Activated T-helper 1 cell treated with anti-CD3 and anti-CD28 coated beads, Interleukin-12 subunit alpha, Interleukin-12 subunit beta, Interleukin-2, Interleukin-4 antibody, amounts not matched to agents 30 ng/mL and 10 ng/mL and 1 ng/mL, durations not matched to agents 14 hours and 24 hours and 36 hours (primary cell): Measurements from ENCODE around the gene WRAP73. TPM values are rescaled to one million over a fixed set of nuclear protein-coding genes. Genes with fewer than 3 reads are reported as not detected.

Experiments used
- DNase-seq: peaks from one replicate; pipeline ENCODE4 v3.0.0; 2021; ENCODE audit warnings: low spot score
- H3K27ac Mint-ChIP-seq: one replicate; pipeline ENCODE4 v1.8.0; 2021; ENCODE audit warnings: mild to moderate bottlenecking, mixed read lengths
- H3K27me3 Mint-ChIP-seq: one replicate; pipeline ENCODE4 v1.8.0; 2022; ENCODE audit warnings: mild to moderate bottlenecking, moderate library complexity, mixed read lengths; ENCODE audit not compliant: insufficient read depth
- H3K36me3 Mint-ChIP-seq: one replicate; pipeline ENCODE4 v1.8.0; 2021; ENCODE audit warnings: low read depth, mixed read lengths
- H3K4me1 Mint-ChIP-seq: one replicate; pipeline ENCODE4 v1.8.0; 2021; ENCODE audit warnings: low read depth, mixed read lengths
- H3K4me3 Mint-ChIP-seq: one replicate; pipeline ENCODE4 v1.8.0; 2021; ENCODE audit warnings: mild to moderate bottlenecking, moderate library complexity, mixed read lengths
- H3K9me3 Mint-ChIP-seq: one replicate; pipeline ENCODE4 v1.8.0; 2021; ENCODE audit warnings: mixed read lengths
- intact Hi-C: fragments of 100-400 bp; cut with micrococcal nuclease; formaldehyde crosslinking; loops from one replicate; pipeline ENCODE4 v1.15.1; 2024
- total RNA-seq: library from RNA; stranded (reverse); gene quantifications from 2 replicates; pipeline ENCODE4 v1.2.3, GENCODE V29; 2022

WRAP73 gene
- total RNA-seq, 1 donor from 2014 or later = 45.5 TPM

DNA sequence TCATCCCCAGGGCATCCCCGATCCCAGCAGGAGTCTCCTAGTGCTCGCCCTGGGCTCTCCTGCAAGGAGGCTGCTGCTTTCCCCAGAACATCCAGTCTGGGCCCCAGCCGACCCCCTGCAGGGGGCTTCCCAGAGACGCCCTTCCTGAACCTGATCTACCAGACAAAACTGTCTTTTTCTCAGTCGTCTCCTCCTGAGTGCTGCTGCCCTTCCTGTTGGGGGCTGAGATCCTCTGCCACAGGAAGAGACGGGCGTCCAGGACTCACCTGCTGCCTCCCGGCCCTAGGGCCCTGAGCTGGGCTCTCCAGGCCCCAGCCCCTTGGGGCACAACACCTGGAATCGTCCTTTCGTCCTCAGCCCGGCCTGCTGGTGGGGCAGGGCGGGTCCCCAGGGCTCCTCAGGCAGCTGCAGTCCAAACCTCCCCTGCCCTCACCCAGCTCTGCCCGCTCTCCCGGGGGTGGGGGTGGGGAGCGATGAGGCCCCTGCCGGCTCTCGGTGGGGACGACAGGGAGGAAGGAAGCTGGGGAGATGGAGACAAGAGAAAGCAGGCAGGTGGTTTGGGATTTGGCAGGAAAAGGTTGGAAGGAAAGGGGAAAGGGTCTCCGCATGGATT lies 39.3 kb upstream of the WRAP73 start:
- H3K27me3 Mint-ChIP-seq = no peaks in the 10 kb centered on the region
- no peak for DNase-seq
- no peak overlapping the region for H3K27ac Mint-ChIP-seq
- no peaks in the 10 kb centered on the region for H3K9me3 Mint-ChIP-seq
- H3K4me3 Mint-ChIP-seq = no peak overlapping the region
- no peaks in the 10 kb centered on the region for H3K4me1 Mint-ChIP-seq
- intact Hi-C loops = no loop called here
- H3K36me3 Mint-ChIP-seq = no peaks in the 10 kb centered on the region

DNA sequence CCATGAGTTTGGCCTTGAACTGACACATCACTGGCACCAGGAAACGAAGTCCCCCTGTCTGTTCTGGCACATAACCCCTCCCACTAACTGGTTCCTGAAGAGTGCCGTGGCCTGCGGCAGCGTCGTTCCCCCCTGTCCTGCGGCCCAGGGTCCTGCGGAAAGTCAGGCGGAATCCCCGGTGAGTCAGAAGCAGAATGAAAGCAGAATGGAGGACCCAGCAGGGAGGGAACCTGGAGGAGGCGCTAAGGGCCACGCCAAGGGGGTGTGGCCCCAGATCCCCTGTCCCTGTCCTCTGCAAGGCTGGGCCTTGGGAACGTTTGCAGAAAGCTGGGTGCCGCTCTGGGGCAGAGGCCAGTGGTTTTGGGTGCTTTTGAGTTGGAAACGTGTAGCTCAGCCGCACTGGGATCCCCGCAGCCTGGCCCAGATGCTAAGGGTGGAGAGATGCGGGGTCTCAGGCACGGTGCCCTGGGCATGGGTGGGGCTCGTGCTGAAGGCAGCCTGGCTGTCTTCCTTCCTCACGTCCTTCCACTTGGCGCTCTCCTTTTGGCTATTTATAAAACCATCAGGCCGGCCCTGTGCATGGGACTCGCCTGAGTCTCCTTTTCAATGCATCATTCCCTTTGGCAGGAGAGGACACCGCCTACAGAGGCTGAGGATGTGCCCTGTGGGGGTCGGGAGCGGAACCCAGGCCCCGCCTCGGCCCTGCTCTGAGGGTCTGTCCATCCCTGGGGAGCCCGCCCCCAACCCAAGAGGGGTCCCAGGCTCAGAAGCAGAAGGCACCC lies 38.6 kb upstream of the WRAP73 start:
- no peaks in the 10 kb centered on the region for H3K4me1 Mint-ChIP-seq
- no peak for DNase-seq
- no peaks in the 10 kb centered on the region for H3K36me3 Mint-ChIP-seq
- no peak overlapping the region for H3K4me3 Mint-ChIP-seq
- H3K27ac Mint-ChIP-seq = no peak overlapping the region
- no peaks in the 10 kb centered on the region for H3K27me3 Mint-ChIP-seq
- no peaks in the 10 kb centered on the region for H3K9me3 Mint-ChIP-seq
- intact Hi-C loops = no loop called here

DNA sequence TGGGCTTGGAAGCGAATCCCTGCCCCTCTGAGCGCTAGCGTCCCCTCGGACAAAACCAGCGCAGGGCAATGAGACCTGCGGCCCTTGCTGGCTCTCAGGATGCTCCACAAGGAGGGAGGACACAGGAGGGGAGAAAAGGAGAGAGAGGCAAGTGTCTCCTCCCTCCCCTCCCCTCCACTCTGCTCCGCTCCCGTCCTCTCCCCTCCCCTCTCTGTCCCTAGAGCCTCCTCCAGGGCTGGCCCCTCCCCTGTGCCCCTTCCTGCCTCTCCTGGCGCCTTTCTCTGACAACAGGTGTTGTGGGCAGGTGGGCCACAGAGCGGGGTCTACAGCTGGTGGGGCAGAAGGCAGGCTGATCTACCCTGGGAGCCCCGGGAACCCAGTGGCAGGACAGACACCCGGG lies 37.6 kb upstream of the WRAP73 start:
- H3K9me3 Mint-ChIP-seq = no peaks in the 10 kb centered on the region
- no peak overlapping the region for H3K4me3 Mint-ChIP-seq
- H3K27me3 Mint-ChIP-seq = no peaks in the 10 kb centered on the region
- no peaks in the 10 kb centered on the region for H3K36me3 Mint-ChIP-seq
- no peak for DNase-seq
- H3K4me1 Mint-ChIP-seq = no peaks in the 10 kb centered on the region
- no peak overlapping the region for H3K27ac Mint-ChIP-seq
- intact Hi-C loops = no loop called here

DNA sequence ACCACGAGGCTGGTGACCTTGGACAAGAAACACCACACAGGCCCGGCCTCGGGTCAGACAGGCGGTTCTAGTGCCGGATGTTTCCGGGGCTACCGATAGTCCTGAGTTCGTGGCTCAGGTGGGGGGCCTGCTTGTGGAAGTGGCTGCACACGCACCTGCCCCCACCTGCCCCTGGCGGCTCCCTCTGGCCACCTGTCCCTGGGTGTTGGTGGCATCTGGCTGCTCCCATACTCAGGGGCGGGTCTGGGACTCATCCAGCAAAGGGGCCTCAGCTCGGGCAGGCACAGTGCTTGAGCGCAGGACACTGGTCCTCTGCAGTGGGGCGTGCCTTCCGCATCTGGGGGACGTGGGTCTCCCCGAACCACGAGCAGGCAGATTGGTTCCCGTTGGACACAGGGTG lies 36.0 kb upstream of the WRAP73 start:
- Mint-ChIP-seq H3K4me1 (no peaks in the 10 kb centered on the region), H3K9me3 (no peaks in the 10 kb centered on the region), H3K36me3 (no peaks in the 10 kb centered on the region), H3K27ac (no peak overlapping the region), H3K4me3 (no peak overlapping the region), H3K27me3 (no peaks in the 10 kb centered on the region)
- DNase-seq = no peak
- intact Hi-C loops = no loop called here

DNA sequence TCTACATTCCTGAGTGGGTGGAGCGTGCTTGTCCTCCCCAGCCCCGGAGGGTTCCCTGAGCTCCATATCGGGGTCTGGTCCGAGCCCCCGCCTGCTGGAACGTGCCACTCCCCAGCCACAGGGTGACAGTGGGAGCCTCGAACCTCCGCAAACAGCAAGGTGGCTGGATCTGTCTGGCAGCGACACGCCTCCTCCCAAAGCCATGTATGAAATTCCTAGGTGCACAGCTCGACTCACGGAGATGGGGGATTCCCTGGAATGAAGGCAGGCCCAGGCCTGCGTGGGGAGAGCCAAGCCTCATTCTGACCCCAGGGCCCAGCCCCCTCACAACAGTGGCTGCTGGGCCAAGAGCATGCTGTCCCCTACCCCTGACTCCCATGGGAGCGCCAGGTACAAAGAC lies 35.3 kb upstream of the WRAP73 start:
- intact Hi-C loops = no loop called here
- no peaks in the 10 kb centered on the region for H3K9me3 Mint-ChIP-seq
- no peaks in the 10 kb centered on the region for H3K4me1 Mint-ChIP-seq
- H3K36me3 Mint-ChIP-seq = no peaks in the 10 kb centered on the region
- no peak overlapping the region for H3K27ac Mint-ChIP-seq
- no peaks in the 10 kb centered on the region for H3K27me3 Mint-ChIP-seq
- DNase-seq = no peak
- no peak overlapping the region for H3K4me3 Mint-ChIP-seq

DNA sequence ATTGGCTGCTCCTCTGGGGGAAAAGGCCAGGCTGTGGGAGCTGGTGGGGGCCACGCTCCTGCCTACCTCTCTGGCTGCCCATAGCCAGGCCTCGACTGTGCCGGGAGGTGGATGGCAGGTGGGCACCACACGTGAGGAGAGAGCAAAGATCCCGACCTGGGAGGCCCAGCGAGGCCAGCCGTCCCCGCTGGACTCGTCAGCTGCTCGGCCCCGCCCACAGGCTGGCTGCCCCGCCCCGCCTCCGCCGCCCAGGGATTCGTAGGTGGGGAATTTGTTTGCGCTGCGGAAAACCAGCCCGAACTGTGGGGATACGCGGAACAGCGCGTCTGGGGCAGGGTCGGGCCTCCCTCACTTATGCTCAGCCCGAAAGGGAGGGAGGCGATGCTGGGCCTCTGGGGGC lies 34.1 kb upstream of the WRAP73 start:
- Mint-ChIP-seq H3K27ac (no peak overlapping the region), H3K9me3 (no peaks in the 10 kb centered on the region), H3K4me1 (peaks cover 7% of the 10 kb centered on the region), H3K36me3 (no peaks in the 10 kb centered on the region), H3K4me3 (no peak overlapping the region), H3K27me3 (peaks cover 5% of the 10 kb centered on the region)
- no peak for DNase-seq
- intact Hi-C loops = no loop called here

DNA sequence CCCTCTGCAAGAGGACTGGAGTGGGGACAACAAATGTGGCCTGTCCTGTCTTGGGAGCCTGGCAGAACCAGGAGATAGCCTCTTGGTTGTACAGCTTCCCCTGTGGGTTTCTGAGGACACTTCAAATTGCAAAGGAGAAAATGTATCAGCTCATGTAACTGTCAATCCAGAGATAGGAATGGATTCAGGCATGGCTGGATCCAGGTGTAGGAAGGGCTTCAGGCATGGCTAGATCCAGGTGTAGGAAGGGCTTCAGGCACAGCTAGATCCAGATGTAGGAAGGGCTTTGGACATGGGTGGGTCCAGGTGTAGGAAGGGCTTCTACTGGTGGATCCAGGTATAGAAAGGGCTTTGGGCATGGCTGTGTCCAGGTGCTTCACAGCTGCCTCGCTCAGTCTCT lies 33.3 kb upstream of the WRAP73 start:
- H3K9me3 Mint-ChIP-seq = no peaks in the 10 kb centered on the region
- no peaks in the 10 kb centered on the region for H3K36me3 Mint-ChIP-seq
- no peak for DNase-seq
- no peak overlapping the region for H3K27ac Mint-ChIP-seq
- H3K4me3 Mint-ChIP-seq = no peak overlapping the region
- peaks cover 5% of the 10 kb centered on the region for H3K27me3 Mint-ChIP-seq
- H3K4me1 Mint-ChIP-seq = peaks cover 7% of the 10 kb centered on the region
- intact Hi-C loops = no loop called here

DNA sequence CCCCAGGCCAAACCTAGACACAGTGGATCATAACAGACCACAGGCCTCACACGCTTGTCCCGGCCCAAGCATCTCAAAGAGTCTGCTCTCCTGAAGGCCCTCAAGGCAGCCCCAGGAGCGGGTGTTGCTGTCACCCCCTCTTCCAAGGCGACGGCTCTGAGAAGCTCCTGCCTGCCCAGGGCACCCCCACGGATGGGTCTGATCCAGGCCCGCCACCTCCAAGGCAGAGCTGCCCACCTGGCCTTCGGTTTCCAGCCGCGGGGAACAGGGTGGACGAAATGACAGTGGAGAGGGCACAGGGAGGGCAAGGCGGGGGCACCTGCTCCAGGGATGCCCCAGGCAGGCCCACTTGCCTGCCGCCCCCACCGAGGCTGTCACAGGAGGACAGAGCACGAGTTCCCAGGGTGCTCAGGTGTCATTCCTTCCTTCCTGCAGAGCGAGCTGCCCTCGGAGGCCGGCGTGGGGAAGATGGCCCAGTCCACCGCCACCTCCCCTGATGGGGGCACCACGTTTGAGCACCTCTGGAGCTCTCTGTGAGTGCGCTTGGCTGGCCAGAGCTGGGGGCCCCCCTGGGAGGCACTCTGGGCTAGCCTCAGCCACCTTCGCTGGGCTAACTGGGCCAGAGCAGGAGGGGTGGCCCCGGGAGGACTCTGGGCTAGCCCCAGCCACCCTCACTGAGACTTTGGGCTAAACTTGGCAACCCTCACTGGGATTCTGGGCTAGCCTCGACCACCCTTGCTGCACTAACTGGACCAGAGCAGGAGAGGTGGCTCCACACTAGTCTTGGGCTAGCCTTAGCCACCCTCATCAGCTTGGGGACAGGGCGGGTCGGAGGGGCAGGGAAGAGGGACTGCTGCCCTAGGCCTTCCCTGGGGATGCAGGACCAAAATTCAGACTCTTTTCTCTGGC lies 32.2 kb upstream of the WRAP73 start:
- no peak overlapping the region for H3K4me3 Mint-ChIP-seq
- H3K4me1 Mint-ChIP-seq = peaks cover 7% of the 10 kb centered on the region
- intact Hi-C loops = no loop called here
- no peaks in the 10 kb centered on the region for H3K36me3 Mint-ChIP-seq
- H3K27ac Mint-ChIP-seq = no peak overlapping the region
- H3K27me3 Mint-ChIP-seq = peaks cover 5% of the 10 kb centered on the region
- H3K9me3 Mint-ChIP-seq = no peaks in the 10 kb centered on the region
- no peak for DNase-seq

DNA sequence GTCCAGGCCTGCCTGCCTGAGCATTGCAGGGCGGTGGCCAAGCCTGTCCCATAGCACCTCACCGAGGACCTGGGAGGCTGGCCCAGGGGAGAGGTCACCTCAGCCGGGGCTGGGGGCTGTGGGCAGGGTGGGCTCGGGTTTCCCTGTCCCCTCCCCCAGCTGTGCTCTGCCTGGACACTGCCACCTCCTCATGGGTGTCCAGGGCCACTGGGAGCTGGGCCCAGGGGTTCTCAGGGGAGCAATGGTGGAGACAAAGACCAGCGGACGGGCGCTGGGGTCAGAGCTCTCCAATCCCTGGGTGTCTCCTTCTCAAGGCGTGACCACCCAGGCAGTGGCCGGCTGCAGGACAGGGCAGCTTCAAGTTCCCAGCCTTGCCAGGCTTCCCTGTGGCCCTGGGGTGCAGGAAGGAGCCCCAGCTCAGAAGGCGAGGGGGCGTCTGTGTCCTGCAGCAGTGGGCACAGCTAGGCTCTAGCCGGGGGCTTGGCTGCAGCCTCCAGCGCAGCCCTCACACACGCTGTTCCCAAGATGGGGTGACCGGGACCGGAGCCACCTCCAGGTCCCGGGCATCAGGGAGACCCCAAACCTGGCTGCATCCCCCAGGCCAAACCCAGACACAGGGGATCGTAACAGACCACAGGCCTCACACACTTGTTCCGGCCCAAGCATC lies 31.5 kb upstream of the WRAP73 start:
- peaks cover 5% of the 10 kb centered on the region for H3K27me3 Mint-ChIP-seq
- intact Hi-C loops = no loop called here
- no peak for DNase-seq
- no peak overlapping the region for H3K4me3 Mint-ChIP-seq
- H3K9me3 Mint-ChIP-seq = no peaks in the 10 kb centered on the region
- H3K36me3 Mint-ChIP-seq = no peaks in the 10 kb centered on the region
- peaks cover 7% of the 10 kb centered on the region for H3K4me1 Mint-ChIP-seq
- no peak overlapping the region for H3K27ac Mint-ChIP-seq

DNA sequence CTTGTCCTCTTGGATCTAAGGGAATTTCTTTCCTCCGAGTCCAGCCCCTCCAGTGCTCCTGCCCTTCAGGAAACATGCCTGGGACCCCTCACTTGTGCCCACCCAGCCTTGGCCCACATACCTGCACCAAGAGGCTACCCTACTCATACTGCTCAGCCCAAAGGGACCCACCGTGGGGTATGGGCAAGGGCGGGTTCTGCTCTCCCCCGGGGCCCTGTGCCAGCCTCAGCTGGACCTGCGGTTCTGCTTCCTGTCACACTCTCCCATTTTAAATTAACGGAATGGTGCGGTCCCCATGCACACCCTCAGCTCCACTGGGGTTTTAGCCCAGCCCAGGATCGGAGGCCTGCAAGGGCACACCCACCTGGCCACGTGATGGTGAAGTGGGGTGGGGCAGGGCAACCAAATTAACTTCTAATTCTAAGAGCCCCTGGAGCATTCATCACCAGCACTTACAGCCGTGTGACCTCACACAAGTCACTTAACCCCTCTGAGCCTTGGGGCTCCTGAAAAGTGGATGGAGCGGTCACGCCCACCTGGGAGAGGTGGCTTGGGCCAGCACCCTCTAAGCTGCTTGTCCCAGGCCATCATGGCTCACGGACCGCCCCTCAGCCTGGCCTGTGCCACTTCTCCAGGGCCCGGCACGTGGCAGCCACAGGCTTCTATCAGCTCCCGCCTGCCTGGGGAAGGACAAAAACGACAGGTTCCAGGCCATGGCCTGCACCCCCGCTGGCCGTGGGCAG lies 30.8 kb upstream of the WRAP73 start:
- no peak overlapping the region for H3K4me3 Mint-ChIP-seq
- no peaks in the 10 kb centered on the region for H3K36me3 Mint-ChIP-seq
- peaks cover 5% of the 10 kb centered on the region for H3K27me3 Mint-ChIP-seq

DNA sequence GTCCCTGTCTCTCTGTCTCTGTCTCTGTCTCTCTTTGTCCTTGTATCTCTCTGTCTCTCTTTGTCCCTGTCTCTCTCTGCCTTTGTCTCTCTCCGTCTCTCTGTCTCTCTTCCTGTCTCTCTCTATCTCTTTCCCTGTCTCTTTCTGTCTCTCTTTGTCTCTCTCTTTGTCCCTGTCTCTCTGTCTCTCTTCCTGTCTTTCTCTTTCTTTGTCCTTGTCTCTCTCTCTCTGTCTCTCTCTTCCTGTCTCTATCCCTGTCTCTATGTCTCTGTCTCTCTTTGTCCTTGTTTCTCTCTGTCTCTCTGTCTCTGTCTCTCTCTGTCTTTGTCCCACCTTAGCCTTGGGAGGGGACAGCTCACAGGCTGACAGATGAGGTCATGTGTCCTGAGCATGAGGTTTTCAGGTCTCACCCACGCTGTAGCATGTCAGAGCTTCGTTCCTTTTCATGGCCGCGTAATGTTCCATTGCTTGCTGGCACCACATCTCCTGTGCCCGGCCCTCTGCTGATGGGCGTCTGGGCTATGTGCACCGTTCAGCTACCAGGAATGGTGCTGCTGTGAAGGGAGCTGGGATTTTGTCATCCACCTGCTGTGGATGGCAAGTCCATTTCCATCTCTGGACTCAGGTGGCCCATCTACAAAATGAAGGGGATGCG lies 30.0 kb upstream of the WRAP73 start:
- Mint-ChIP-seq H3K4me1 (peaks cover 7% of the 10 kb centered on the region), H3K9me3 (no peaks in the 10 kb centered on the region), H3K27ac (no peak overlapping the region), H3K4me3 (no peak overlapping the region), H3K36me3 (no peaks in the 10 kb centered on the region), H3K27me3 (peaks cover 5% of the 10 kb centered on the region)
- DNase-seq = no peak
- intact Hi-C loops = no loop called here

More for the DNA sequence above, 30.8 kb upstream of the WRAP73 start:
- H3K4me1 Mint-ChIP-seq = peaks cover 7% of the 10 kb centered on the region
- intact Hi-C loops = no loop called here
- H3K27ac Mint-ChIP-seq = no peak overlapping the region
- DNase-seq = no peak
- H3K9me3 Mint-ChIP-seq = no peaks in the 10 kb centered on the region

DNA sequence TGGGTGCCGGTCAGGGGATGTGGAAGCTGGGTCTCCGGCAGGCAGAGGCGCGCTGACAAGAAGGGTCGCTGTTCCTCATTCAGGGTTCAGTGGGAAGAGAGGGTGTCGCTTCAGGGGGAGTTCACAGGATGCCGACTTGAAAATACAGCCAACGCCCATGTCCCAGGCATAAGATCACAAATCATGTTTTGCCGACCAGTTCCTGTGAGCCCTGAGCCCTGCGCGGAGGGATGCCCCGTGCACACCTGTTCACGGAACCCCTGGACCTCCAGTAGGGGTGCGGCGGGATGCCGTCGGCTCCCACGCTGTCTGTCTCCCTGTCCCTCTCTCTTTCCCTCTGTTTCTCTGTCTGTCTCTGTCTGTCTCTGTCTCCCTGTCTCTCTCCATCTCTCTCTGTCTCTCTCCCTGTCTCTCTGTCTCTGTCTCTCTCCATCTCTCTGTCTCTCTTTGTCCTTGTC lies 29.2 kb upstream of the WRAP73 start:
- H3K36me3 Mint-ChIP-seq = no peaks in the 10 kb centered on the region
- H3K9me3 Mint-ChIP-seq = no peaks in the 10 kb centered on the region
- no peak overlapping the region for H3K27ac Mint-ChIP-seq
- intact Hi-C loops = no loop called here
- H3K27me3 Mint-ChIP-seq = peaks cover 5% of the 10 kb centered on the region
- H3K4me3 Mint-ChIP-seq = no peak overlapping the region
- H3K4me1 Mint-ChIP-seq = peaks cover 7% of the 10 kb centered on the region
- DNase-seq = no peak
